NCI-H1048 (cell line): ENCODE results near the gene GPR150.

Experiments
- DNase-seq: peaks from one replicate; lab custom pipeline; 2025; lab: John Stamatoyannopoulos, UW

The GPR150 gene

DNA sequence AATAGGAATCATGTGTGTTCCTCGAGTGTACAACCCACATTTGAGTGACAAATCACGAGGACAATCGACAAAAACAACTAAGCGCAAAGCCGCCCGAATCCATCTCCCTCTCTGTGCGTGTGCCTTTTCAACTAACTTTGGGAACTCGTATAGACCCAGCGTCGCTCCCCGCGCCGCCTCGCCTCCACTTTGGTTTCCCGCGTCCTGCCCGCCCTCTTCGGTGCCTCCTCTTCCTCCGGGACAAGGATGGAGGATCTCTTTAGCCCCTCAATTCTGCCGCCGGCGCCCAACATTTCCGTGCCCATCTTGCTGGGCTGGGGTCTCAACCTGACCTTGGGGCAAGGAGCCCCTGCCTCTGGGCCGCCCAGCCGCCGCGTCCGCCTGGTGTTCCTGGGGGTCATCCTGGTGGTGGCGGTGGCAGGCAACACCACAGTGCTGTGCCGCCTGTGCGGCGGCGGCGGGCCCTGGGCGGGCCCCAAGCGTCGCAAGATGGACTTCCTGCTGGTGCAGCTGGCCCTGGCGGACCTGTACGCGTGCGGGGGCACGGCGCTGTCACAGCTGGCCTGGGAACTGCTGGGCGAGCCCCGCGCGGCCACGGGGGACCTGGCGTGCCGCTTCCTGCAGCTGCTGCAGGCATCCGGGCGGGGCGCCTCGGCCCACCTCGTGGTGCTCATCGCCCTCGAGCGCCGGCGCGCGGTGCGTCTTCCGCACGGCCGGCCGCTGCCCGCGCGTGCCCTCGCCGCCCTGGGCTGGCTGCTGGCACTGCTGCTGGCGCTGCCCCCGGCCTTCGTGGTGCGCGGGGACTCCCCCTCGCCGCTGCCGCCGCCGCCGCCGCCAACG, at the start of gene GPR150:
GPR150 (plus strand) TSS at position 58 of the 840 bp plus-strand sequence; CDS start at position 247, 189 bp downstream.
- DNase-seq = no peak

- DNase-seq = no peak
Measured at GRCh38 chr5:95572016-95572415, 47.9 kb upstream of the GPR150 start.

DNA sequence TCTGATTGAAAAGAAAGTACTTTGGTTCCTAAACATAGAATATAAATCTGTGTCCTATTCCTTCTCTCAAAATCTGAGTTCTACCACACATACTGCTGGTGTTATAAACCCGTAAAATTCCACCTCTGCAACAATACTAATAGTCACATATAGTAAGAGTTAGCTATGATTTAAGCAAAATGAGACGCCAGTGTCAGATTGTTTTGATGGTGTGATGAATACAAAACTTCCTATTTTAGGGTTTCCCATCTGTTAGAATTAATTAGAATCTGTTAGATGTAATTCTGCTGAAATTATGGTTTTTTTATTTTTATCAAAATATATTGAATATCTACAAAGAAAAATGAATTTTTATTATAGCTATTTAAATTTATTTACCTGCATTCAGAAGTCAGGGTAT, 38.3 kb upstream of the GPR150 start:
- DNase-seq = no peak

DNA sequence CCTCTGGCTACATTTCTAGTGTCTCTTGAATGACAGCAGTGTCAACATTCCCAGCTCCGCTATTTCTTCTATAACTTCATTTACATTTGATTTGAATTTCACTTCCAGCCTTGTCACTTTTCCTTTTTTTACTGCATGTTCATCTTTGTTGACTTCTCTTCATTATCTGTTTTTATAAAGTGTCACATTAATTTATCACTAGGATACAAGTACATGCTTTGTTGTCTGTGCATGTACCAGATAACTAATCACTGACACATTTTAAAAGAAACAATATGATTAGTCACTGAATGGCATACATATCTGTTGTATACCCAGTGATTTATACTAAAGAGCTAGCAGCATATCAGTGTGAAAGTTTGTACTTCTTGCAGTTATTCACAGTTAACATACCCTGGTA, 35.9 kb upstream of the GPR150 start:
- no peak for DNase-seq

DNA sequence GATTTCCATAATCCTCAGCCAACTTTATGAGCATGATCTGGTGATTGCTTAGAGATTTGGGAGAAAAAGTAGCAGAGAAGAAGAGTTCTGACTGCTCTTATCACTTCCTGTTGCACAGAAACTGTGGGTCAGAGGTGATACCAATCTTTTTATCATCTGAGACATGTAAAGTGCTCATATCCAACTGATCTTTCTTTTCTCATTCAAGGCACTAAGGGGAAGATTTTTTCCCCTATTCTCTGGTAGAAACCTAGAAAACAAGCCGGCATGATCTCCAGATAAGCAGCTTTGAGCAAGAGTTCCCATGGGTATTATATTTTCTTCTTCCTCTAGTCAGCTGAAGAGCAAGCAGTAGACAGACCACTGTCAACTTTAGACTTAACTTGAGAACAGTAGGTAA, 29.0 kb upstream of the GPR150 start:
- DNase-seq = no peak

GRCh38 chr5:95591490-95591901, 28.4 kb upstream of the GPR150 start:
- DNase-seq = no peak

DNA sequence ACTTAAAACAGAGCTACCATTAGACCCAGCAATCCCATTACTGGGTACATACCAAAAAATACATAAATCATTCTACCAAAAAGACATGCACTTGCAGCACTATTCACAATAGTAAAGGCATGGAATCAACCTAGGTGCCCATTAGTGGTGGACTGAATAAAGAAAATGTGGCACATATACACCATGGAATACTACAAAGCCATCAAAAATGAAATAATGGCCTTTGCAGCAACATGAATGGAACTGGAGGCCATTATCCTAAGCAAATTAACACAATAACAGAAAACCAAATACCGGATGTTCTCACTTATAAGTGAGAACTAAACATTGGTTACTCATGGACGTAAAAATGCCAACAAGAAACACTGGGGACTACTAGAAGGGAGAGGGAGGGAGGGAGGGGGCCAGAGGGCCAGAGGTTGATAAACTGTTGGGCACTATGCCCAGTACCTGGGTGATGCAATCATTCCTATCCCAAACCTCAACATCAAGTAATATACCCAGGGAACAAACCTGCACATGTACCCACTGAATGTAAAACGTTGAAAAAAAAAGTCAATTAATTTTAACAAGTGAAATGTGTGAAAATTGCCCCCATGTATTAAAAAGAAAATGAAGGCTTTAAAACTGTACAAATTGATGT, 24.5 kb upstream of the GPR150 start:
- no peak for DNase-seq

- no peak for DNase-seq
Measured at GRCh38 chr5:95599252-95599651, 20.6 kb upstream of the GPR150 start.

DNA sequence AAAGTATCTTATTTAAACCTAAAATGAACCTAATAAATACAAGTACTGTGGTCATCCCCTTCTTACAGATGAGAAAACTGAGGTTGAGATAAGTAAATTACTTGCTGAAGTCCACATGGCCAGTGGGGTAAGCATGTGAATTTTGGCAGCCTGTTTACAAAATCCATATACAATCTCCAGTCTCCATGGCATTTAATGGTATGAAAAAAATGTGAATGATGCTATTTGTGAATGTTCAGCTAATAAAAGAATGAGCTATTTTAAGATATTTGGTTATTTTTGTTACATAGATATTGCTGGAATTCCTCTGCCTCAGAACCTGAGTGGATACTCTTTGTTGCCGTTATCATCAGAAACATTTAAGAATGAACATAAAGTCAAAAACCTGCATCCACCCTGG, 19.3 kb upstream of the GPR150 start:
- no peak for DNase-seq

GRCh38 chr5:95605786-95606185, 14.1 kb upstream of the GPR150 start:
- DNase-seq = no peak

GRCh38 chr5:95606419-95606818, 13.5 kb upstream of the GPR150 start:
- DNase-seq = no peak

DNA sequence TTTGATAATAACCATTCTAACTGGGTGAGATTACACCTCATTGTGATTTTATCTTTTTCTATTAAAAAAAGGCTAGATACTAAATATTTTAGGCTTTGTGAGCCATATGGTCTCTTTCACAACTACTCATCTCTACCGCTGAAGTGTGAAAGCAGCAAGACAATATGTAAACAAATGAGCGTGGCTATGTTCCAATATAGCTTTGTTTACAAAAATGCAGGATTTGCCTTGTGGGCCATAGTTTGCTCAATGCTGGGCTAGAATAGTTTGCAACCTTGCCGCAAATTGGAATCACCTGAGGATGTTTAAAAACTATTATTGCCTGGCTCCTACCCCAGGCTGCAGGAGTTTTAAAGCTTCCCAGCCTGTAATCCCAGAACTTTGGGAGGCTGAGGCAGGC, 10.2 kb upstream of the GPR150 start:
- DNase-seq = no peak

DNA sequence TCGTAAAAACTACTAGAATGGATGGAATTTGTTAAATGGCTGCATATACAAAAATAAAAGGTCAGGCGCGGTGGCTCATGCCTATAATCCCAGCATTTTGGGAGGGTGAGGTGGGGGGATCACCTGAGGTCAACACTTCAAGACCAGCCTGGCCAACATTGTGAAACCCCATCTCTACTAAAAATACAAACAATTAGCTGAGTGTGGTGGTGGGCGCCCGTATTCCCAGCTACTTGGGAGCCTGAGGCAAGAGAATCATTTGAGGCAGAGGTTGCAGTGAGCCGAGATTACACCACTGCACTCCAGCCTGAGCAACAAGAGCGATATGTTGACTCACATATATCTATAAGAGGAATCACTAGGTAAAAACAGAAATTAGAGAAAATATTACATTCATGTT, 9.3 kb upstream of the GPR150 start:
- no peak for DNase-seq

DNA sequence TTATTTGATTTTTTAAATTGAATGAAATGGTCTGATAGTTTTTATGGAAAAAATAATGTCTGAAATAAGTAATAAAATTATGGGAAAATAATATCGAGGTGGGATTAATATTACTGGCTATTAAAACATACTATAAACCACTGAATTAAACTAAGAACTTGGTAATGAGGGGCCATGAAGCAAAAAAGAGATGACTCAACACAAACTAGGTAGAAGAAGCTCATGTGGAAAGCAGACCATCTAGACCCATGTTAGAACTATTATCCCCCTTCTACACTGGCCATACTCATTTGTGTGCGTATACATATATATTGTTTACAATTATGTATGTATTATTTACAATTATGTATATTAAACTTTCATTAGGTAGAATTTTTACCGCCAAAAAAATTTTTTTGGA, 8.5 kb upstream of the GPR150 start:
- DNase-seq = no peak

GRCh38 chr5:95613514-95613913, 6.4 kb upstream of the GPR150 start:
- no peak for DNase-seq

DNA sequence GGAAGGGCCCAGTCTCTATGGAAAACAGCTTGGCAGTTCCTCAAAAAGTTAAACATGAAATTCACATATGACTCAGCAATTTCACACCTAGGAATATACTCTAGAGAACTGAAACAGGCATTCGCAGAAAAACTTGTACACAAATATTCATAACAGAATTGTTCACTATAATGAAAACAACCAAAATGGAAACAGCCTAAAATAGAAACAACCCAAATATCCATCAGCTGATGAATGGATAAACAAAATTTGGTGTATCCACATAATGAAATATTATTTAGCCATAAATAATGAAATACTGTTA, 4.8 kb upstream of the GPR150 start:
- no peak for DNase-seq

DNA sequence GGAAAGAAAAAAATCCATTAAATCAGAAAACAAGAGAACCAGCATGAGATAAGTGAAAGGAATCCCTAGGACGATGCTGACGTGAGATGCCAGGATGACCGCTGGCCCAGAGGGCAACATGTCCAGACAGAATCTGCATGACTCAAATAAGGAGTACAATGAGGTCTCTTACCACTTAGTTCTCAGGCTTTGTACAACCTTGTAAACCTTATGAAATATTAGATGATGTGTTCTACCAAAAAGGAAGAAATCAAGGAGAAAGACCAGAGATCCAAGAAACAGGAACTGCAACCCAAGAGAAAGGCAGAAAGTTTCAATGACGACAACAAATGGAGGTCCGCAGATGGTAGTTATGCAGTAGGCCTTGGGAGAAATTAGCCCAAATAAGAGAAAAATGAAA, 2.8 kb upstream of the GPR150 start:
- DNase-seq = no peak

- no peak for DNase-seq
Measured at GRCh38 chr5:95619096-95619495, 791 bp upstream of the GPR150 start.

GRCh38 chr5:95619514-95620029, 315 bp upstream of the GPR150 start:
- DNase-seq = no peak

DNA sequence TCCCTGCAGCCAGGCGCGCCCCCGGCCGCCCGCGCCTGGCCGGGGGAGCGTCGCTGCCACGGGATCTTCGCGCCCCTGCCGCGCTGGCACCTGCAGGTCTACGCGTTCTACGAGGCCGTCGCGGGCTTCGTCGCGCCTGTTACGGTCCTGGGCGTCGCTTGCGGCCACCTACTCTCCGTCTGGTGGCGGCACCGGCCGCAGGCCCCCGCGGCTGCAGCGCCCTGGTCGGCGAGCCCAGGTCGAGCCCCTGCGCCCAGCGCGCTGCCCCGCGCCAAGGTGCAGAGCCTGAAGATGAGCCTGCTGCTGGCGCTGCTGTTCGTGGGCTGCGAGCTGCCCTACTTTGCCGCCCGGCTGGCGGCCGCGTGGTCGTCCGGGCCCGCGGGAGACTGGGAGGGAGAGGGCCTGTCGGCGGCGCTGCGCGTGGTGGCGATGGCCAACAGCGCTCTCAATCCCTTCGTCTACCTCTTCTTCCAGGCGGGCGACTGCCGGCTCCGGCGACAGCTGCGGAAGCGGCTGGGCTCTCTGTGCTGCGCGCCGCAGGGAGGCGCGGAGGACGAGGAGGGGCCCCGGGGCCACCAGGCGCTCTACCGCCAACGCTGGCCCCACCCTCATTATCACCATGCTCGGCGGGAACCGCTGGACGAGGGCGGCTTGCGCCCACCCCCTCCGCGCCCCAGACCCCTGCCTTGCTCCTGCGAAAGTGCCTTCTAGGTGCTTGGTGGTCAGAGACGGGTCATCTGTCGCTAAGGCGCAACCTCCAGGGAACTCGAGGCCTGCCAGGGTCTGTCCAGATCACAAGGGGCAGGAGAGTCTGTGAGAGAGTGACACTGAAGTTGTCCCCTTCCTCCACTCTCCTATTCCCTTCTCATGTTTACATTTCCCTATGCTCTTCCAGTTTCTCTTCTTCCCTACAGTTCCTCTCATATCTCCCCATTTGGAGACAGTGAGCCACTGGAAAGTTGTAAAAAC, 1.3 kb downstream of the GPR150 start:
- no peak for DNase-seq

GRCh38 chr5:95621839-95622629, 2.1 kb downstream of the GPR150 start:
- DNase-seq = no peak

DNA sequence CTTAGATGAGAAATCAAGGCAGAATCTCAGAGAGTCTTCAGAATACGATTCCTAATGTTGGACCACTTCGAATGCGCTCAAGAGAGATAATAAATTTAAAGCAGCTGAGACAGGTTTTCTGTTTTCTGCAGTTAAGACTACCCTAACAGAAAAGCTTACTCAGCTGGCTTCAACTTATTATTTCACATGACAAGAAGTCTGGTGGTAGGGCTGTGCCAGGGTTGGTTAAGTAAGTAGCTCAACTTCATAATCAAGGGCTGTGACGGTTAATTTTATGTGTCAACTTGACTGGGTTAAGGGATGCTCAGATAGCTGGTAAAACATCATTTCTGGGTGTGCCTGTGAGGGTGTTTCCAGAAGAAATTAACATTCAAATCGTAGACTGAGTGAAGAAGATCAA, 3.8 kb downstream of the GPR150 start:
- no peak for DNase-seq
